OCI-M1 (cell line): ENCODE measurements around the gene GALNT16.
A peak's percentile ranks its signal among the peaks of the same experiment; 100 is the strongest.
"Not testable (repeated sequence)": the region's sequence is repeated elsewhere in the genome, so short reads cannot be mapped to it uniquely, and the experiment has no call there.

Experiments used
- DNase-seq: peaks from one replicate; lab custom pipeline; 2025; lab: John Stamatoyannopoulos, UW

The GALNT16 gene

GRCh38 chr14:69259527-69260189, at the start of gene GALNT16:
GALNT16 (plus strand) TSS chr14:69260158; CDS start chr14:69260291, 133 bp downstream.
- no peak for DNase-seq

GRCh38 chr14:69214393-69214792, 45.6 kb upstream of the GALNT16 start:
- DNase-seq = no peak

- DNase-seq = not testable (repeated sequence)
These were observed 42.3 kb upstream of the GALNT16 start for GRCh38 chr14:69217663-69218062.

- DNase-seq = no peak
These were observed 35.0 kb upstream of the GALNT16 start for GRCh38 chr14:69224946-69225345.

GRCh38 chr14:69226178-69226577, 33.8 kb upstream of the GALNT16 start:
- peak; percentile 3 for DNase-seq

GRCh38 chr14:69226736-69227135, 33.2 kb upstream of the GALNT16 start:
- DNase-seq = no peak

- DNase-seq = no peak
These were observed 28.5 kb upstream of the GALNT16 start for GRCh38 chr14:69231486-69231885.

- DNase-seq = no peak
These were observed 27.6 kb upstream of the GALNT16 start for GRCh38 chr14:69232388-69232787.

GRCh38 chr14:69234106-69234505, 25.9 kb upstream of the GALNT16 start:
- no peak for DNase-seq

GRCh38 chr14:69235708-69236107, 24.2 kb upstream of the GALNT16 start:
- DNase-seq = no peak

- DNase-seq = no peak
These were observed 22.8 kb upstream of the GALNT16 start for GRCh38 chr14:69237142-69237541.

- DNase-seq = no peak
These were observed 22.4 kb upstream of the GALNT16 start for GRCh38 chr14:69237584-69237983.

GRCh38 chr14:69238883-69239282, 21.1 kb upstream of the GALNT16 start:
- no peak for DNase-seq

- DNase-seq = no peak
These were observed 19.3 kb upstream of the GALNT16 start for GRCh38 chr14:69240527-69241173.

- no peak for DNase-seq
These were observed 18.4 kb upstream of the GALNT16 start for GRCh38 chr14:69241577-69241976.

- peak; percentile 65 for DNase-seq
These were observed 17.4 kb upstream of the GALNT16 start for GRCh38 chr14:69242311-69243224.

GRCh38 chr14:69244946-69245345, 15.0 kb upstream of the GALNT16 start:
- no peak for DNase-seq

- no peak for DNase-seq
These were observed 13.6 kb upstream of the GALNT16 start for GRCh38 chr14:69246331-69246730.

- DNase-seq = no peak
These were observed 12.1 kb upstream of the GALNT16 start for GRCh38 chr14:69247676-69248440.

GRCh38 chr14:69249603-69250002, 10.4 kb upstream of the GALNT16 start:
- DNase-seq = no peak

- DNase-seq = no peak
These were observed 7.1 kb upstream of the GALNT16 start for GRCh38 chr14:69252851-69253250.

GRCh38 chr14:69259168-69259526, 811 bp upstream of the GALNT16 start:
- DNase-seq = no peak
